Skeletal muscle tissue (tissue), 4 donors: Measurements from ENCODE around the gene FABP3. TPM values are rescaled to one million over a fixed set of nuclear protein-coding genes. Genes with fewer than 3 reads are reported as not detected.

Experiments used
- H3K27ac ChIP-seq: one replicate; pipeline ENCODE4 v1.7.0; 2013; ENCODE audit warnings: mild to moderate bottlenecking, low read depth, low read length, inconsistent platforms
- H3K27me3 ChIP-seq, 3 donors: one replicate each; pipeline ENCODE4 v1.7.0; 2013; ENCODE audit warnings: low read length in 3 of 3; ENCODE audit not compliant: control insufficient read depth in 3 of 3, insufficient read depth in 3 of 3
- H3K36me3 ChIP-seq, 3 donors: one replicate each; pipeline ENCODE4 v1.7.0; 2013; ENCODE audit warnings: low read length in 3 of 3; ENCODE audit not compliant: control insufficient read depth in 3 of 3, insufficient read depth in 3 of 3
- H3K4me1 ChIP-seq, 3 donors: one replicate each; pipeline ENCODE4 v1.7.0; 2013; ENCODE audit warnings: low read length in 3 of 3, mild to moderate bottlenecking in 3 of 3; ENCODE audit not compliant: control insufficient read depth in 3 of 3, insufficient read depth in 3 of 3
- H3K4me3 ChIP-seq, 3 donors: one replicate each; pipeline ENCODE4 v1.7.0; 2013; ENCODE audit warnings: low read length in 3 of 3
- H3K9ac ChIP-seq, 3 donors: one replicate each; pipeline ENCODE4 v1.7.0; 2013; ENCODE audit warnings: low read length in 3 of 3, mild to moderate bottlenecking in 3 of 3, moderate library complexity in 2 of 3, low read depth in 1 of 3
- H3K9me3 ChIP-seq, 3 donors: one replicate each; pipeline ENCODE4 v1.7.0; 2013; ENCODE audit warnings: low read length in 3 of 3; ENCODE audit not compliant: control insufficient read depth in 3 of 3
- total RNA-seq: library from RNA; depleted of rRNA; stranded (reverse); fragments of >200 nt; gene quantifications from one replicate; pipeline ENCODE4 v1.2.3, GENCODE V29; 2014
- donor health status: Osteomylitis.

Gene FABP3
- total RNA-seq, 1 donor from 2014 or later = 201 TPM

- Histone ChIP-seq H3K4me1 (peaks cover 0 to 4% (median 1%) of the 10 kb centered on the region in 3 donors), H3K9me3 (no peaks in the 10 kb centered on the region), H3K27ac (no peak overlapping the region), H3K36me3 (no peaks in the 10 kb centered on the region), H3K4me3 (no peak overlapping the region), H3K27me3 (no peaks in the 10 kb centered on the region), H3K9ac (no peak overlapping the region)
Observed at GRCh38 chr1:31399976-31400375, 27.1 kb upstream of the FABP3 start.

- no peaks in the 10 kb centered on the region for H3K27me3 ChIP-seq
- H3K9ac ChIP-seq = no peak overlapping the region
- H3K27ac ChIP-seq = no peak overlapping the region
- no peaks in the 10 kb centered on the region for H3K36me3 ChIP-seq
- H3K4me3 ChIP-seq = no peak overlapping the region
- H3K9me3 ChIP-seq = no peaks in the 10 kb centered on the region
- H3K4me1 ChIP-seq = peaks cover 5 to 13% (median 10%) of the 10 kb centered on the region in 3 donors
Observed at GRCh38 chr1:31398246-31398645, 25.4 kb upstream of the FABP3 start.

GRCh38 chr1:31397360-31398095 lies 24.7 kb upstream of the FABP3 start:
- Histone ChIP-seq H3K4me1 (peaks cover 5 to 13% (median 10%) of the 10 kb centered on the region in 3 donors), H3K9ac (no peak overlapping the region), H3K36me3 (no peaks in the 10 kb centered on the region), H3K27me3 (no peaks in the 10 kb centered on the region), H3K27ac (no peak overlapping the region), H3K9me3 (no peaks in the 10 kb centered on the region), H3K4me3 (no peak overlapping the region)

GRCh38 chr1:31396633-31397351 lies 23.9 kb upstream of the FABP3 start:
- no peaks in the 10 kb centered on the region for H3K36me3 ChIP-seq
- no peaks in the 10 kb centered on the region for H3K9me3 ChIP-seq
- no peak overlapping the region for H3K27ac ChIP-seq
- no peaks in the 10 kb centered on the region for H3K27me3 ChIP-seq
- H3K9ac ChIP-seq = no peak overlapping the region
- H3K4me1 ChIP-seq = peaks cover 5 to 13% (median 10%) of the 10 kb centered on the region in 3 donors
- H3K4me3 ChIP-seq = no peak overlapping the region

- peak overlapping the region; percentile 29 to 70 (median 54) for H3K4me3 ChIP-seq
- no peaks in the 10 kb centered on the region for H3K27me3 ChIP-seq
- peak overlapping the region; percentile 79 for H3K27ac ChIP-seq
- no peaks in the 10 kb centered on the region for H3K36me3 ChIP-seq
- peak overlapping the region; percentile 60 to 87 (median 81) for H3K9ac ChIP-seq
- no peaks in the 10 kb centered on the region for H3K9me3 ChIP-seq
- H3K4me1 ChIP-seq = peaks cover 5 to 13% (median 10%) of the 10 kb centered on the region in 3 donors
Observed at GRCh38 chr1:31394584-31395193, 21.8 kb upstream of the FABP3 start.

- no peak overlapping the region for H3K27ac ChIP-seq
Observed at GRCh38 chr1:31393463-31393862, 20.6 kb upstream of the FABP3 start.

GRCh38 chr1:31390071-31390470 lies 17.2 kb upstream of the FABP3 start:
- H3K9me3 ChIP-seq = no peaks in the 10 kb centered on the region
- no peaks in the 10 kb centered on the region for H3K27me3 ChIP-seq
- peaks cover 9 to 19% (median 10%) of the 10 kb centered on the region in 3 donors for H3K4me1 ChIP-seq
- no peak overlapping the region for H3K9ac ChIP-seq
- no peak overlapping the region for H3K27ac ChIP-seq
- no peaks in the 10 kb centered on the region for H3K36me3 ChIP-seq
- H3K4me3 ChIP-seq = no peak overlapping the region

More at GRCh38 chr1:31393463-31393862, 20.6 kb upstream of the FABP3 start:
- H3K9me3 ChIP-seq = no peaks in the 10 kb centered on the region
- no peak overlapping the region for H3K9ac ChIP-seq
- no peaks in the 10 kb centered on the region for H3K36me3 ChIP-seq
- no peaks in the 10 kb centered on the region for H3K27me3 ChIP-seq
- H3K4me1 ChIP-seq = peaks cover 5 to 13% (median 10%) of the 10 kb centered on the region in 3 donors
- H3K4me3 ChIP-seq = no peak overlapping the region

- H3K27ac ChIP-seq = no peak overlapping the region
- H3K4me3 ChIP-seq = no peak overlapping the region
Observed at GRCh38 chr1:31389616-31390015, 16.7 kb upstream of the FABP3 start.

GRCh38 chr1:31387612-31388011 lies 14.7 kb upstream of the FABP3 start:
- peaks cover 16 to 30% (median 28%) of the 10 kb centered on the region in 3 donors for H3K4me1 ChIP-seq
- H3K4me3 ChIP-seq = no peak overlapping the region
- H3K9me3 ChIP-seq = no peaks in the 10 kb centered on the region
- no peaks in the 10 kb centered on the region for H3K27me3 ChIP-seq
- no peak overlapping the region for H3K27ac ChIP-seq
- no peaks in the 10 kb centered on the region for H3K36me3 ChIP-seq
- no peak overlapping the region for H3K9ac ChIP-seq

More at GRCh38 chr1:31389616-31390015, 16.7 kb upstream of the FABP3 start:
- H3K36me3 ChIP-seq = no peaks in the 10 kb centered on the region
- no peaks in the 10 kb centered on the region for H3K9me3 ChIP-seq
- peaks cover 5 to 19% (median 13%) of the 10 kb centered on the region in 3 donors for H3K4me1 ChIP-seq
- H3K9ac ChIP-seq = no peak overlapping the region
- no peaks in the 10 kb centered on the region for H3K27me3 ChIP-seq
